Prostate gland (tissue), 2 donors: ENCODE measurements around the gene CD164L2. TPM values are rescaled to one million over a fixed set of nuclear protein-coding genes. Genes with fewer than 3 reads are reported as not detected.
"Not testable (repeated sequence)": the region's sequence is repeated elsewhere in the genome, so short reads cannot be mapped to it uniquely, and the experiment has no call there.

Experiments
- DNase-seq: peaks from one replicate; pipeline ENCODE4 v3.0.0-alpha.2; 2019; ENCODE audit warnings: low spot score
- H3K27ac ChIP-seq, 2 donors: fragments of 200-600 bp; sonication (generic); 2 replicates each; pipeline ENCODE4 v1.5.1; 2017 to 2019
- H3K27me3 ChIP-seq: fragments of 200-600 bp; sonication (generic); replicated peaks from 2 replicates; pipeline ENCODE4 v1.5.1; 2019; ENCODE audit not compliant: insufficient read depth
- H3K36me3 ChIP-seq, 2 donors: fragments of 200-600 bp; sonication (generic); 1 replicate in 1 of 2; 2 replicates in 1 of 2; pipeline versions ENCODE4 v1.5.1 to v1.8.1; 2017 to 2019
- H3K4me1 ChIP-seq: fragments of 200-600 bp; sonication (generic); replicated peaks from 2 replicates; pipeline ENCODE4 v1.5.1; 2019
- H3K4me3 ChIP-seq, 2 donors: fragments of 200-600 bp; sonication (generic); 2 replicates each; pipeline ENCODE4 v1.5.1; 2017 to 2019
- H3K9me3 ChIP-seq: fragments of 200-600 bp; sonication (generic); 2 replicates; pipeline ENCODE4 v1.5.1; 2017
- CTCF ChIP-seq, 4 experiments: fragments of 200-600 bp in 2 of 4; fragments of 450-650 bp in 2 of 4; sonication (generic) in 2 of 4; IDR thresholded peaks; 1 replicate in 3 of 4; 2 replicates in 1 of 4; pipeline ENCODE4 v1.5.1; 2016 to 2019; ENCODE audit warnings: antibody characterized with exemption in 4 of 4, mild to moderate bottlenecking in 2 of 4, moderate library complexity in 2 of 4
- POLR2A ChIP-seq: fragments of 450-650 bp; IDR thresholded peaks from one replicate; pipeline ENCODE4 v1.6.1; 2016; ENCODE audit warnings: antibody characterized with exemption, mild to moderate bottlenecking
- POLR2AphosphoS5 ChIP-seq: sonication (generic); formaldehyde crosslinking; IDR thresholded peaks from one replicate; pipeline ENCODE4 v1.6.1; 2017; ENCODE audit warnings: antibody characterized with exemption
- WGBS: methylation state at CpG from one replicate; pipeline ENCODE4 v1.1.5; 2018; 5-methylcytosine and 5-hydroxymethylcytosine counted together
- intact Hi-C: fragments of 100-400 bp; cut with DNase I; formaldehyde crosslinking; loops from one replicate; pipeline ENCODE4 v1.14.2; 2022
- total RNA-seq, 2 donors: library from RNA; depleted of rRNA; stranded (reverse); fragments of >200 nt; gene quantifications; one replicate each; pipeline ENCODE4 v1.1.0, GENCODE V29; 2016

The CD164L2 gene
- total RNA-seq = 1 to 10 TPM; 1.8 to 3.6 TPM

- Histone ChIP-seq H3K4me3 (peak within 1 kb of the TSS; percentile 21 to 41), H3K27me3 (no peaks in the 10 kb centered on the region), H3K4me1 (peaks cover 4% of the 10 kb centered on the region), H3K27ac (peak within 1 kb of the TSS in 1 of 2 donors; percentile 30), H3K9me3 (no peaks in the 10 kb centered on the region), H3K36me3 (no peaks in the 10 kb centered on the region)
- TF ChIP-seq CTCF (IDR thresholded peaks at IDR 0.05) (no peak), POLR2A (peak; percentile 47), POLR2AphosphoS5 (peak; percentile 68)
- peak; percentile 84 for DNase-seq
- intact Hi-C loops = loop anchor here (10.0 kb wide), 1 partner anchor 278 kb away; no protein-coding TSS in a partner anchor
- WGBS = 25% methylated on average over 12 of the region's 43 CpGs
These were observed at the start of gene CD164L2 for GRCh38 chr1:27383039-27383605. Gene CD164L2, minus strand, starts transcription at chr1:27383333. Its CDS starts 94 bp downstream, at chr1:27383239.

- H3K4me1 ChIP-seq = peaks cover 16% of the 10 kb centered on the region
- H3K9me3 ChIP-seq, DNase-seq, H3K27me3 ChIP-seq, intact Hi-C loops, H3K36me3 ChIP-seq, H3K4me3 ChIP-seq, H3K27ac ChIP-seq: not testable (repeated sequence)
- 88% methylated on average over 1 of the region's 1 CpG for WGBS
These were observed 49.6 kb upstream of the CD164L2 start for GRCh38 chr1:27432725-27433124.

GRCh38 chr1:27431601-27431940 lies 48.4 kb upstream of the CD164L2 start:
- no peak for TF ChIP-seq POLR2AphosphoS5
- no peak for TF ChIP-seq POLR2A
- no peak for TF ChIP-seq CTCF (IDR thresholded peaks at IDR 0.05)
- DNase-seq = no peak
- no peaks in the 10 kb centered on the region for H3K9me3 ChIP-seq
- intact Hi-C loops = loop anchor here (2.0 kb wide), 1 partner anchor 57 kb away; no protein-coding TSS in a partner anchor
- peak overlapping the region; percentile 29 to 56 for H3K27ac ChIP-seq
- H3K36me3 ChIP-seq = peaks cover 0 to 8% of the 10 kb centered on the region in 2 donors
- H3K4me1 ChIP-seq = peaks cover 17% of the 10 kb centered on the region
- no peaks in the 10 kb centered on the region for H3K27me3 ChIP-seq
- WGBS = 89% methylated on average over 2 of the region's 2 CpGs
- H3K4me3 ChIP-seq = no peak overlapping the region

- 22% methylated on average over 1 of the region's 1 CpG for WGBS
- Histone ChIP-seq H3K9me3 (no peaks in the 10 kb centered on the region), H3K4me1 (peaks cover 14% of the 10 kb centered on the region), H3K36me3 (peaks cover 0 to 11% of the 10 kb centered on the region in 2 donors), H3K27me3 (no peaks in the 10 kb centered on the region), H3K27ac (peak overlapping the region; percentile 48 to 56), H3K4me3 (no peak overlapping the region)
- DNase-seq = peak; percentile 23
- TF ChIP-seq CTCF (IDR thresholded peaks at IDR 0.05) (no peak), POLR2AphosphoS5 (peak; percentile 64)
- intact Hi-C loops = loop anchor here (2.0 kb wide), 1 partner anchor 58 kb away; no protein-coding TSS in a partner anchor
These were observed 47.9 kb upstream of the CD164L2 start for GRCh38 chr1:27430903-27431600.

GRCh38 chr1:27429029-27429425 lies 45.9 kb upstream of the CD164L2 start:
- no peaks in the 10 kb centered on the region for H3K27me3 ChIP-seq
- H3K9me3 ChIP-seq = no peaks in the 10 kb centered on the region
- intact Hi-C loops = no loop called here
- H3K27ac ChIP-seq = peak overlapping the region; percentile 48 to 56
- peaks cover 0 to 11% of the 10 kb centered on the region in 2 donors for H3K36me3 ChIP-seq
- TF ChIP-seq POLR2A = no peak
- no peak for TF ChIP-seq CTCF (IDR thresholded peaks at IDR 0.05)
- TF ChIP-seq POLR2AphosphoS5 = no peak
- 10% methylated on average over 2 of the region's 2 CpGs for WGBS
- DNase-seq = no peak
- peaks cover 8% of the 10 kb centered on the region for H3K4me1 ChIP-seq
- no peak overlapping the region for H3K4me3 ChIP-seq
